ENCODE data around the gene FRMD1.

The FRMD1 gene

GRCh38 chr6:168110437-168110836, 31.4 kb upstream of the FRMD1 start:
- DNase-seq: no peak

- no peak for DNase-seq
Observed at GRCh38 chr6:168109171-168109570, 30.2 kb upstream of the FRMD1 start.

- DNase-seq: no peak
Observed at GRCh38 chr6:168107191-168107983, 28.4 kb upstream of the FRMD1 start.

- no peak for DNase-seq
Observed at GRCh38 chr6:168106633-168107005, 27.6 kb upstream of the FRMD1 start.

GRCh38 chr6:168105813-168106632, 27.0 kb upstream of the FRMD1 start:
- DNase-seq: no peak

GRCh38 chr6:168104636-168105035, 25.6 kb upstream of the FRMD1 start:
- no peak for DNase-seq

GRCh38 chr6:168103050-168103830, 24.2 kb upstream of the FRMD1 start:
- no peak for DNase-seq

GRCh38 chr6:168102315-168102985, 23.4 kb upstream of the FRMD1 start:
- DNase-seq: no peak

- no peak for DNase-seq
Observed at GRCh38 chr6:168101590-168102314, 22.7 kb upstream of the FRMD1 start.

- DNase-seq: no peak
Observed at GRCh38 chr6:168100803-168101589, 22.0 kb upstream of the FRMD1 start.

GRCh38 chr6:168100011-168100802, 21.2 kb upstream of the FRMD1 start:
- DNase-seq: no peak

GRCh38 chr6:168099201-168100010, 20.4 kb upstream of the FRMD1 start:
- DNase-seq: no peak

GRCh38 chr6:168098431-168098861, 19.4 kb upstream of the FRMD1 start:
- no peak for DNase-seq

- no peak for DNase-seq
Observed at GRCh38 chr6:168097621-168098430, 18.8 kb upstream of the FRMD1 start.

GRCh38 chr6:168097221-168097620, 18.2 kb upstream of the FRMD1 start:
- DNase-seq: no peak

GRCh38 chr6:168096271-168096764, 17.3 kb upstream of the FRMD1 start:
- no peak for DNase-seq

GRCh38 chr6:168095716-168096250, 16.8 kb upstream of the FRMD1 start:
- DNase-seq: no peak

GRCh38 chr6:168095171-168095691, 16.2 kb upstream of the FRMD1 start:
- DNase-seq: no peak

Measured in NCI-H82 (cell line).